GM21717 (cell line): ENCODE results near the gene SDCCAG8.
A peak's percentile ranks its signal among the peaks of the same experiment; 100 is the strongest.

Experiments used
- ATAC-seq: cut with Tn5 transposase; IDR thresholded peaks from one replicate; pipeline ENCODE4 v1.9.1; 2021; ENCODE audit warnings: mild to moderate bottlenecking, moderate library complexity; ENCODE audit not compliant: unreplicated experiment

SDCCAG8 gene

DNA sequence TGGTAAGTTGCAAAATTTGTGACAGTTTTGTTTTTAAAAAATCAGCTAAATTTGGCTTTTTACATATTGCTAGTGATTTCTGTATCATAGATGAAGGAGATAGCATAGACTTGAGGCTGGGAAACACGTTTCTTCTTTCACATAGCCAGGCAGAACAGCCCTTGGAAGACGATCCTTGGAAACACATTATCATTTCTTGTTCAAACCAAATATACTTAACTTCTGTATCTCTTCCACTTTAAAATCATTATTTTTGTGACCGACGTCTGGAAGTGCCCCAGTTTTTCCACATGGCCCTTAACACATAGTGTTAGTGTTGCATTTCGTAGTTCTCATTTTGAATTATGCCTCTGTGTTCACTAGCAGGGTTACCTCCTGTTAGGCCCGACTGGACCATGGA lies 193.5 kb downstream of the SDCCAG8 start:
- ATAC-seq = no peak

DNA sequence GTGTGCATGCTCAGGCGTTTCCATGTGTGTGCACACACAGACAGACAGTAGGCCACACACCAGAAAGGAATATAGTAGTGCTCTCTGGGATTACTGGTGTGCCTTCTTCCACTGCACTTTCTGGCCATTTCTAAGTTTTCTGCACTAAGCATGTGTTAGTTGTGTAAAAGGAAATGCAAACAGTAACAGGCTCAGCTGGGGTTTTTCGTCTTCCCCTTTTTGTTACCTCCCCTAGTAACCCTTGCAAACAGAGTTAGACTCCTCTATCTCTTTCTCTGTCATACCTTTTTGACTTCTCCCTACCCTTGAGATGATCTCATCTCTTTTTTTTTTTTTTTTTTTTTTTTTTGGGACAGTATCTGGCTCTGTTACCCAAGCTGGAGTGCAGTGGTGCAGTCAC lies 196.3 kb downstream of the SDCCAG8 start:
- no peak for ATAC-seq

DNA sequence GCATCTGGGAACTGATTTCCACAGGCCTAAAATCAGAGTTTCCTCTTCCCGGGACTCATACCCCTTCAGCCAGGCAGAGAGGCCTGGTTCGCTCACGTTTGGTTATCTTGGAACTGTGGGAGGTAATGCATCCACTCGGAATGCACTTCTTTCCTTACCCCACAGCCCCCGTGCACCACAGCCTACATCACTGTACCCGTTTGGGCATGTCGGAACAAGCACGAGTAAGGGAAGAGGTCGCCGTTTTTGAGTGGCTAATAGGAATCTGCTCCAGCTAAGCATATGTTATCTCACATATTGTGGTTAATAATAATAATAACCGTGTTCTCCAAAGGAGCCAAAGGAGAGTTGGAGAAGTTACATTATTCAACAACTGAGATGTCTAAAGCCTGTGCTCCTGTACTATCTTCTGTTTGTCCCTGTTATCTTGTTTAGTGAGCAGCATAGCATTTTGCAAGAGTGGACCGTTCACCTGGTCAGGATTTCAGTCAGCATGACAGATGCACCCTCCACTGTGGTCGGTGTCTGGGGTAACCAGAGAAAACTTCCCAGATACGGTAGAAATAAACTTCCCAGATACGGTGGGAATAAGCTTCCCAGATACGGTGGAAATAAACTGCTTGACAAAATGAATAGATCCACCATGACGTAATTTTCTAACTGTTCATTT lies 198.6 kb downstream of the SDCCAG8 start:
- no peak for ATAC-seq

DNA sequence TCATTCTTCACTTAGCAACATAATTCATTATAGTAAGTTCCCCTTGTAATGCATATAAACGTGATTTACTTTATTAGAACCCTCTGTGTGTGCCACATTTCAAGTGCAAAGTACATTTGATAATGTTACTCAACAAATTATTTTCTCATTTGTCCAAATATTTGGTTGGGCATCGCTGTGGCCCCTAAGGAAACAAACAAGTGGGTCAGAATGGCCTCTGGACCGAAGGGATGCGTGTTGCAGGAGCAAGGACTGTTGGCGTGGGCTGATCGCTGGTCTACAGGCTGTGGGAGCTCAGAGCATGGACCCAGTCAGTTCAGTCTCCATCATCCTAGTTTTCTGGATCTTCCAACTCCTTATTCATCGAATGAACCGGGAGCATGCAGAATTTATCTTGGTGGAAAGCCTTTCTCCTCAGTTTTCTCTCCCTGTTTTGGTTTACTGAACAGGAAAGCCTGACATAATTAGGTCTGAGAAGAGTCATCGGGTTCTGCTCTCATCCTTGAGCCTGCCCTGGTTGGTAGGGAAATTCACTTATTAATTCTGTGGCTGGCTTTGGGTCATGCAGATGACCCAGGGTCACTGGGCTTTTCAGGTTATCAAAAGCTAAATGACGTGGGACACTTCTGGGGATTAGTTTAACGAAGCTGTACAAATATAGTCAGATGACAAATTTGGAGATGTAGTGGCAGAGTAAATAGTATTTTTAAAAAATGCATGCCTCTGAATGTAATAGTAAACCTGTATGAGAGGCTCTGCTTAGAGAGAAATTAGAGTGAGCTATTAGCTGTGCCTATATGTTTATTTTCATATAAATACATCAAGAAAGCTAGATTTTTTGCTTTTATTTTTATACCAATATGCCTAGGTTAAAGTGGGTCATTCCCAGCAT lies 200.2 kb downstream of the SDCCAG8 start:
- no peak for ATAC-seq

DNA sequence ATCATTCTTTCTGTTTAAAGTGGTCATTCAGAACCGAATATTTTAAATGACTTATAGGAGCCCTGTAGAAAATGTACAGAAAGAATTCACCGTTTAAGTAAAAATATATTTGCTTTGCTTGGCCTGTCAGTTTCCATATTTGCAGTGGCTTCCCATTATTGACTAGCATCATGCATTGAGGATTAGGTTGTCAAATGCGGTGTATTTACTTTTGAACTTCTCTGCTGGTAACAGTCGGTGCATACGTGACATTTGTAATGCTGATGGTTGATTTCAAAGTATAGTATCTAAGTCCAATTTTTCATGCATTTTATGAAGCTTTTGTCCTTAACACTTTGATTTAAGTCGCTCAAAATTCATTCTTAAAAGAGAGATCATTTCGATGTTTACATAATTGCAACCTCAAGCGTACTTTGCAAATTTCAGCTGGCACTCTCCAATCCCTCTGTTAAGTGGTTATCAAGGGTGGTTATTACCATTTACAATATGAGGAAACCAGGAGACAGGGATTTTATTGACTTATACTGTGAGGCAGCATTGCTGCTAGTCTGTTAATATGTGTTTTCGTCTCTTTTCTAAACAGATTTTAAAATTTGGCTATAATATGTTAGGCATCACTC lies 201.6 kb downstream of the SDCCAG8 start:
- ATAC-seq = no peak

DNA sequence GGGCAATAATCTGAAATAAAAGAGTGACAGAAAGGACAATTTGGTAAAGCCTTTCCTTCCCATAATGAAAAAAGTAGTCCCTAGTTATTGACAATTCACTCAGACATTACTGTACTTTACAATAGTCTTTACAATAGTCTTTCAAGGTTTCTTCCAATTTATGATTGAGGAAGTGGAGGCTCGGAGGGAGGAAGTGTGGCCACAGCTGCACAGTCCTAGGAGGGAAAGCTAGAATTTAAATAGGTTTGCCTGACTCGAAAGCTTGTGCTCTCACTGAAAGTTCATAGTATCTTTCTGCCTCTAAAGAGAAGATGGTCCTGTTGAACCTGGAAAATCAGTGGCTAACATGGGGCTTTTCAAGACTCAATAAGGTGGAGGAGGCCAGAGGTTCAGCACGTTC lies 203.2 kb downstream of the SDCCAG8 start:
- ATAC-seq = no peak

DNA sequence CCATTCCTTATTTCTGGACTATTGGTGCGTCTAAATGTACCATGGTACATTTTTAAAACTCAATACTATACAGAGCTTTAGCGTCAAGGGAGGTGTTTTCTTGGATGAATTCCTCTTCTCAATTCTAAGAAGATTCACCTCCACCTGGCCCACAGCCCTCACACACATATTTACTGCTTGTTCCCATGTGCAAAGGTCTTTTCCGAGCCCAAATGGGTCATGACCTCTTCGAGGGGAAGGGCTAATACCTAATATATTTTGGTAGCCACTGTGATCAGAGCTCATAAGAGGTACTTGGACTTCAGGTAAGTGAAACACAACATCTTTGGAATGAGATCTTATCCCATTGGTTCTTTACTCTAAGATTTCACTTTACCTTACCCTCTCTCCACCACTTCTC lies 205.9 kb downstream of the SDCCAG8 start:
- ATAC-seq = no peak

DNA sequence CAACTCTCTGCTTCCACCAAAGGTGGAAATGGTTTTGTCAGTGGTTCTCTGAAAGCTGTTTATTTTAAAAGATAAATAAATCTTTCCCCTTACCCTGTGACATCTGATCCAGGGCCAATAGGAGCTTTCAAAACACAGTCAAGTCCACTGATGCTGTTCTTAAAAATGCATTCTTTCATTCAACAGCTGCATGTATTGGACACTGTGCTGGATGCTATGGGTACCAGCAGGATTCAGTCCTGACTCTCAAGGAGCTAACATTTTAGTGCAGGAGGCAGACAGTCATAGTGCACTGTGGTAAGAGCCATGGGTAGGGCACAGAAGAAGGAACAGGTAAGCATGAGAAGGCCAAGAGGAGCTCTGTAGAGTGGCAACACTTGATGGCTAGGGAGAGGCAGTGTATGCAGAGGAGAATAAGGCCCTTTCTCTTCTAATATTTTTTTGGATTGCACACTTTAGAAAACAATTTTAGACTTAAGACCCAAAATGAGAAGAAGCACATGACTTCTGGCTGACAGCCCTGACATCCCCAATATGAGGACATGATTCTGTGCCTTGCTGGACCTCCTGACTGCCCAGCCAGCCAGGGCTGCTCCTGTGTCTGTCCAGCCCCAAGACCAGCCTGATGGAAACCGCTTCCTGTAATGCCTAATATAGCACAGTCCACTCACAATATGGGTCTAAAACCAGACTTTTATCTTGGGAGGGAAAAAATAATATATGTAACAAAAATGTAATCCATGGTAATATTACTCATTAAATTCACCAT lies 207.3 kb downstream of the SDCCAG8 start:
- no peak for ATAC-seq

DNA sequence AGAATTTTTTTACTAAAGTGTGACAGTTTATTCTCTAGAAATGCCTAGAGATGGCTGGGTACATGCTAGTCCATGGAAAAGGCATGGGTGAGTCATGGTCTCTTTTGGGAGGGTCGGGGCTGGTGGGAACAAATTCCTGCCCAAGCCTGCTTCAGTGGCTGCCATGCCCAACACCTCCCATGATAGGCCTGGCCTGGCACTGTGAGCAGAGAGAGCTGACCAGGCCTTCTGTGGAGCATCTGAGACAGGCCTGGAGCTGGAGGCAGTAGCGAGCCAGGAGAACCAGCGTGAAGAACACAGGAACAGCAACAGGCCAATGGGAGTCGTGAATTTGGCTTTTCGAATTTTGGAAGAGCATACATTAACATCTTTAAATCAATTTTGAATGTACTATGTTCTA lies 209.2 kb downstream of the SDCCAG8 start:
- ATAC-seq = no peak

DNA sequence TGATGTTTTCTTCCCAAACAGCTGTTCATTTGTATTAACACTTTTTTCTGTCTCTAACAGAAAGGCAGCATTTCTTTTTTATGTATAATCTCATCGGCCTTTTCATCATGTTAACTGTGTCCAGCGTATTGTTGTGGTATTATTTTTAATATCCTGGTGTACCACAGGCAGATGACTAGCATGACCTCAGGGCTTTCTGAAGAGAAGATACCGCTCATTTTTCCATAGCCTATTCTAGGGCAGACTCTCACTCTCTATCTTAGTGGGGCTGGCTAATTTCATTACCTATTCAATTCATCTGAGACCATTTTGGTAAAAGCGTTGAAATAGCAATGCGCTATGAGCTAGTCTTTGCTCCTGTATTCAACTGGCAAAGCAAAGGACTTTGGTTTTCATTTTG lies 209.9 kb downstream of the SDCCAG8 start:
- no peak for ATAC-seq

DNA sequence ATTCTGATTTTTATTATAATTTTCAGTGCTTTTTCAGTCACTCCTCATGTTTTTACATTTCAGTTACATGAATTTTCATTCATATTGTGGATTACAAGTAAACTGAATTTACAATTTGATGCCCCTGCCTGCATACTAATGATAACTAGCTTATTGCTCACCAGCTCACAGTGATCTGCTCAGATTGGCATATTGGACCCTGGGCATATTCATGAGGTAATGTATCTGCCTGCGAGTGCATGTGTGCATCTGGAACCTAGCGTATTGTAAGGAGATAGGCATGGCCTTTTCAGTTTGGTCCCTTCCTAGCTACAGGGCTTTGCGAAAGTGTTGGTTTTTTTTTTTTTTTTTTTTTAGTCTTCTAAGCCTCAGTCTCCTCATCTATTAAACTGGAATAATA lies 213.7 kb downstream of the SDCCAG8 start:
- no peak for ATAC-seq

DNA sequence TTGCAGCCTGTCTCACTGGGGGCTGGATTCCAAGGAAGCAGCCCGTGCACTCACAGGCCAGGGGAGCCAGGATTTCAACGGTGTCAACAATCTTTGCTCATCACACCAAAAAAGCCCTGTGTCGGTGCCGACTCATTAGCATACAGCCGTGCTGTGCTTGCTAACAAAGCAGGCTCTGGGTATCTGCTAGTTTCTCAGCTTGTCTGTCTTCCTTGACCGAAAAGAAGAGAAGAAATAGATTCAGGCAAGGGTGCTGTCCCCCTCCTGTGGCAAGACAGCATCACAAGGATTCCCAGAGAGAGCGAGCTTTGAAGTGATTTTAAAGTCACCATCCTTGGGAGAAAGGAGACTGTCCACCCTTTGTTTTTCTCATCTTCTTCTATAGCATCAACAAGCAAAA lies 214.7 kb downstream of the SDCCAG8 start:
- ATAC-seq = no peak

DNA sequence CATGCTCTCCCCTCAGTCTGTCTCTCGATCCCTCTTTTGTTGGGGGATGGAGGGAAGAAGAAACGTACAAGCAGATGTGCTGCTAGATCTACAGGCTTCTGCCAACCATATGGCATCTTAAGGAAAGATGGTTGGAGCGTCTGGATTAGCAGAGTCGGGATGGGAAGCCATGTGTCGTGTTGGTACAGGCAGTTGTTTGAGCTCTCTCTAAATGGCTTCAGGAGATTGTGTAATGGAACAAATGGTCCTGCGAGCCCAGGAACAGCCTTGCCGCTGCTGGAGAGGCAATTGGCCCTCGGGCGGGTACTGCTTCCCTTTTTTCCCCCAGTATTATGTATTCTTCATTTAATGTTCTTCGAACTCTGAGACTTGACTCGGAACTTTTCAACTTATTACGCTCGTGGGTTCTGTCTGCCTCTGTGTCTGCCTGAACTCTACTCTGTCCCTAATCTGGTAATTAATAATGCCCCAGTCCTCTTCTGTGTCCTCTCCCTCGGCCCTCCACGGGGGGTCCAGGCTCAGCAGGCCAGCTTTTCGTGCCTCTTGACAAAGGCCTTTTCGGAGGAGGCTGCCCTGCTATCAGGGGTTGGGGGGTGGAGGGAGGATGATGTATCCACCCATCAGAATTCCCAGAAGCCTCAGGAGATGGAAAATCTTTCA lies 215.3 kb downstream of the SDCCAG8 start:
- no peak for ATAC-seq

DNA sequence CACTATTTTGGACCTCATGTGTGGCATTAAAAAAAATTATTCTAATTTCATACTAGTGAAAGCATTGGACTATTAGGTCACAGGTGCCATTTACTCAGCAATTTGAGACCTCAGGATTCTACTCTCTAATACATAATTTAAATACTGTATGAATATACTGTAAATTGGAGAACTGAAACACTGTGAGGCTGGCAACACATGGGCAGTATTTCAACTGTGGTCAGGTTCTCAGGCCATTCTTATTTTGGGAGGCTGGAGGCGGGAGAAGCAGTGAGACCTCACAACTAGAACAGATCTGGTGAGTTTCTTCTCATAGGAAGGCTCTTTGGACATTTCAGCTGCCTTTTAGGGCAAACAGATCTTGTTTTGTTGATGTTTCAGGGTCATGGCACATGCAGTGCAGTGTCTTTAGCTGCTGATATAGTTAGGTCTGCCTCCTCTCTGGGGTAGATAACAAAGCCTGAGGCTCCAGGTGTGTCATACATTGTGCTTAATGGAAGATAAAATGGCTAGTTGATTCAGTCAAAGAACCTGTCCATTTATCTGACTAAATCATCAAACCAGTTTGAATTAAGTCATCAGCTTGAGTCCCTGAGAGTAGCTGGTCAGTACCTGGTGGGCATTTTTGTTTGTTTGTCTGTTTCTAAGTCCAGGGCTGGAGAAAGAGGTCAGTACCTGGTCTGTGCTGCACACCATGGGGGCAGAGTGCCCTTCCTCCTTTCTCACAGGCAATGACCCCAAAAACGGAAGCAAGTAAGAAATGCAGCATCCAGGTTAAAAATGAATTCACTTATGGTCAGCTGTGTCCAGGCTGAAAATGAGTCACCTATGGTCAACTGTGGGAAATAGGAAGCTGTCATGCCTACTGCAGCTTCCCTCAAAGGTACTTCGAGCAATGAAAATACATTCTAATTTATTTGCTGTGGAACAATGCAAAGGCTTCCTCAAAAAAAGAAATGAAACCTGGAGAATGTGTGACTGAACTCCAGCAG lies 216.2 kb downstream of the SDCCAG8 start:
- ATAC-seq = peak; percentile 88

DNA sequence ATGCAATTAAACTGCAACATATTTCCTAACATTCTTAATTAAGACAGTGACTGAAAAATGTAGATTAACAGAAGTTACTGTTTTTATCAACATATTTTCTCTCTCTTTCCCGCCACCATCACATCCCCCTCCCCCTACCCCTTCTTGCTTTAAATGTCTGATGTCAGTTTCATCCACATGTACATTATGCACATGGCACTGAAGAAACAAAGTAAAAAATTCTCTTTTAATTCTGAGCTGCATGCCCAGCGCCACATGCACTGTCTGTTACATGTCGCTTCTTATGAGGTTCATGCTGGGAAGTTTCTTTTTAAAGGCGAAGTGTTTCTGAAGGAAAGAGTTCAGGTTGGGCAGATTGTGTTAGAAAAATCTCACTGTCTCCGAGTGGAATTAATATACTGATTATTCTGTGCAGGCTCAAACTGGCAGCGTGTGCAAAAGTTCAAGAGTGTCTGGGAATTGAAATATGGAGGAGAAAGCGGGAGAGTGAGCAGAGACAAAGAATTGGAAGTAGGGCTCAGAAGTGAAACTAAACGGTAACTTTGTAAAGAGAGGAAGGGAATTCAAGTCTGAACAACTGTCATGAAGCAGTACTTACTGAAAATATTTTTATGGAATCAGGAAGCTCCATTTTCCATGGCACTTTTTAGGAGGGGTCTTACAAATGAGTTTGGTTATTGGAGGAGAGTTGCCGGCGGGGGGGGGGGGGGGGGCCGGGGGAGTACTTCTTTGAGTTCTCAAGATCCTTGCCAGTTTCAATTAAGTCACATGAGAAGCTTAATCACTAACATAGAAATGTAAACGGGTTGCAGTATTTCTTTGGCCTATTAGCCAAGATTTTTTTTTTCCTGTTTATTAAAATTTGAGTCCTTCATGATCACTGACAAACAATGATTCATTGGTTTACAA lies 217.6 kb downstream of the SDCCAG8 start:
- ATAC-seq = no peak

DNA sequence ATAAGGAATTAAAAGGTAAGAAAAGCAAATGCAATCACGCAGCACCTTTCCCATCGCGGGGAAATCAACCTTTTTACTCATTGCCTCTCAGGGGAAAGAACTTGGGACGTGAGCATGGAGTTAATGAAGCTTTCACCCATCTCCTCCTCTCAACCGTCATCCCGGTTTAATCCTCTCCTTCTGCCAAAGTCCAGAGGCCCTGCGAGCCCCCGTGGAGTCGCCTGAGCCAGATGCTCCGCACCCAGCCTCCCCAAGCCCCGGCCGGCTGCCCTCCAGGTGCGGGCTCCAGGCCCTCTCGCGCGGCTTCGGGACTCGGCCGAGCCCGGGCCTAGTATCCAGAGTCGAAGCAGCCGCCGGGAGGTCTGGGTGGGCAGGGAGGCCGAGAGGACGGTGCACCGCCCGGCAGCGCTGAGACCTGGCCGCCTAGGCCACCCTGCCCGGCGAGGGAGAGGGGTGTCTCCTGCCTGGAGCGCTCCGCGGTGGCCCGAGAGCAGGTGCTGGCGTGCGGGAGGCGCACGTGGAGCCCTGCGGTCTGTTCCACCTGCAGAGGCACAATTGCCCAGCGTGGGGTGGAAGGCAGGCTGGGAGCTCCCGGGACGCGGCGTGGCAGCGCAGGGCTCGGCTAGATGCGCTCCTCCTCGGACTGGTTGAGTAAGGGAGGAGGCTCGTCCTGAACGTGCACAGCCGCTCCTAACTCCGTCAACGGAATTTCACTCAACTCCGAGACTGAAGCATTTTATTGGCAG lies 218.5 kb downstream of the SDCCAG8 start:
- ATAC-seq = no peak

DNA sequence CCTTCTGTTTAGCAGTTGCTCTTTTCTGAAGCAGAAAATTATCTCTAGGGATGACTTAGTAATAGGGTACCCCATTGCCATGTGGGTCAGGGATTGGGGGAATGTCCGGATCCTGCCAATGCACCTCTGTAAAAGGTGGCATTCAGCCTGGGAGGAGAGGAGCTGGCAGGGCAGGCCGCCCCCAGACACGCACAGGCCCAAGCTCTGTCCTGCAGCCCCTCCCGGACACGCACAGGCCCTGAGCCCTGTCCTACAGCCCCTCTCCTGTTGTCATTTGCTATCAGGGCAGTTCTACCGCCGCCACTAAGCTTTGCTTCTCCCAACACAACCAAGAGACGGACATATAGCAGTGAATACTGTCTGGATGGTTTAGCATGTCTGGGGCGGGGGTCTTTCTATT lies 219.1 kb downstream of the SDCCAG8 start:
- ATAC-seq = no peak

DNA sequence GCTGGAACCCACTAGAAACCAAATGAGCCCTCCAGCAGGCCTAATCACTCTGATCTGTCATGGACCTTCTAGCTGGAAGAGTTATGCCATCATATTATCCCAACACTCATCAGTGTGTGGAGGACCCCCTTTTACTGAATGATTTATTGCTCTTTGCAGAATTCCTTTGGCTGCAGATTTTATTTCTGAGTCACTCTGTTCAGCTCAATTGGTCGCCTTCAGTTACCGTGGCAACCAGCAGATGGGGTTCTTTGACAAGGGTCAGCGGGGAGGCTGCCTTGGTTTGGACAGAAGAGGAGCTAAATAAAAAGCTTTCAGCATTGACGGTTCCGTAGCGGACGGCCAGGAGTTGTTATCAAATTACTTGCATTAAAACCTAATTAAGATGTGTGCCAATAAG lies 220.1 kb downstream of the SDCCAG8 start:
- ATAC-seq = no peak
